ENCODE measurements around the gene FHAD1. TPM values are rescaled to one million over a fixed set of nuclear protein-coding genes. Genes with fewer than 3 reads are reported as not detected.
"Not testable (repeated sequence)": the region's sequence is repeated elsewhere in the genome, so short reads cannot be mapped to it uniquely, and the experiment has no call there.

The FHAD1 gene
- total RNA-seq, 1 donor from 2014 or later = not detected

DNA sequence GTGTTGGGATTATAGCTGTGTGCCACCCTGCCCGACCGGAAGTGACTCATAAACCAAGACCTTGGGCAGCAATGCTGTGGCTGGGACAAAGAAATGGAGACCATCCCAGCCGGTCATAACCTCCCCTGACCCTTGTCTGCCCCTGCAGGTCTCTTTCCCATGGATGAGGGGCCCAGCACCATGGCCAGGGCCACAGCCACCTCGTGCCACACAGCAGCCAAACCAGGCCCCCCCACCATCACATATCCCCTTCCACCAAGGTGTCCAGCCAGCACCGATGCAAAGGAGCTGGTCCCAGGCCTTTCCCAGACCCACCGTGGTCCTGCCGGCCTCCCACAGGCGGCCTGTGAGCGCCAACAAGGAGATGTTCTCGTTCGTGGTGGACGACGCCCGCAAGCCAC, 42.2 kb downstream of the FHAD1 start:
- no peaks in the 10 kb centered on the region for H3K9me3 ChIP-seq
- no peak for DNase-seq (ENCODE audit: extremely low spot score in 2 of 2)
- intact Hi-C loops (cut with DNase I) = no loop called here
- no peaks in the 10 kb centered on the region for H3K4me1 ChIP-seq
- TF ChIP-seq POLR2A (IDR thresholded peaks at IDR 0.05) (no peak), POLR2AphosphoS5 (IDR thresholded peaks at IDR 0.05; ENCODE audit: insufficient read depth in 1 of 2, low read depth in 1 of 2) (no peak)
- TF ChIP-seq, protein P1, sequence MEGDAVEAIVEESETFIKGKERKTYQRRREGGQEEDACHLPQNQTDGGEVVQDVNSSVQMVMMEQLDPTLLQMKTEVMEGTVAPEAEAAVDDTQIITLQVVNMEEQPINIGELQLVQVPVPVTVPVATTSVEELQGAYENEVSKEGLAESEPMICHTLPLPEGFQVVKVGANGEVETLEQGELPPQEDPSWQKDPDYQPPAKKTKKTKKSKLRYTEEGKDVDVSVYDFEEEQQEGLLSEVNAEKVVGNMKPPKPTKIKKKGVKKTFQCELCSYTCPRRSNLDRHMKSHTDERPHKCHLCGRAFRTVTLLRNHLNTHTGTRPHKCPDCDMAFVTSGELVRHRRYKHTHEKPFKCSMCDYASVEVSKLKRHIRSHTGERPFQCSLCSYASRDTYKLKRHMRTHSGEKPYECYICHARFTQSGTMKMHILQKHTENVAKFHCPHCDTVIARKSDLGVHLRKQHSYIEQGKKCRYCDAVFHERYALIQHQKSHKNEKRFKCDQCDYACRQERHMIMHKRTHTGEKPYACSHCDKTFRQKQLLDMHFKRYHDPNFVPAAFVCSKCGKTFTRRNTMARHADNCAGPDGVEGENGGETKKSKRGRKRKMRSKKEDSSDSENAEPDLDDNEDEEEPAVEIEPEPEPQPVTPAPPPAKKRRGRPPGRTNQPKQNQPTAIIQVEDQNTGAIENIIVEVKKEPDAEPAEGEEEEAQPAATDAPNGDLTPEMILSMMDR (IDR thresholded peaks at IDR 0.05) = no peak
- no peaks in the 10 kb centered on the region for H3K36me3 ChIP-seq
- H3K27ac ChIP-seq = no peak overlapping the region
- no peak overlapping the region for H3K4me3 ChIP-seq
- H3K27me3 ChIP-seq = no peaks in the 10 kb centered on the region

DNA sequence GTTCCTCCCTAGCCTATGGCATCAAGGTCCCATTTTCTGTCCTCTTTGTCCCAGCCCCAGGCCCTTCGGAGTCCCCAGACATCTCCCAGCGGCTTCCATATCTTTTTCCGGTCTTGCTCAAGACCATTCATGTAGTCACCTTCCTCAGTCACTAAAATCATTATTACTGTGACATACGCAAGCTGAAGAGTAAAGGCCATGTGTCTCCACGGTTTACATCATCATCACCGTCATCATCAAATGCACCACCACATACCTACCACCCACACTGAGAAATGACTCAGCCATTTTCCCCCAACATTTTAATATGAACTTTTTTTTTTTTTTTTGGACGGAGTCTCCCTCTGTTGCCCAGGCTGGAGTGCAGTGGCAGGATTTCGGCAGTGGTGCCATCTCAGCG, 43.4 kb downstream of the FHAD1 start:
- Histone ChIP-seq H3K27me3 (no peaks in the 10 kb centered on the region), H3K4me3 (no peak overlapping the region), H3K9me3 (no peaks in the 10 kb centered on the region), H3K36me3 (no peaks in the 10 kb centered on the region), H3K4me1 (no peaks in the 10 kb centered on the region), H3K27ac (no peak overlapping the region)
- DNase-seq (ENCODE audit: extremely low spot score in 2 of 2) = no peak
- TF ChIP-seq, protein P1 (IDR thresholded peaks at IDR 0.05) = no peak
- intact Hi-C loops (cut with DNase I) = no loop called here

DNA sequence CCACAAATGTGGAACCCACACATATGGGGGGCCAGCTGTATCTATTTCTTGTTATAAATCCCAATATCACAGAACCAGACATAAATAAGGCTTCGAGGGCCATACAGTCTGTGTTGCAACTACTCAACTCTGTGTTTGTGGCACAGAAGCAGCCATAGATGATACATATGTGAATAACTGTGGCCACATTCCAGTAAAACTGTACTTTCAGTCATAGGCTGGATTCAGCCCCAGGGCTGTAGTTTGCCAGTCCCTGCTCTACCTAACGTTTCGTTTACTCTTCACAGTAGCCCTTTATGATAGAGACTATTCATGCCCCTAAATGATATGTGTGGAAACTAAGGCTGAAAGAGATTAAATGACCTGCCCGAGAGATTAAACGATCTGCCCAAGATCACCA, 48.7 kb downstream of the FHAD1 start:
- intact Hi-C loops (cut with DNase I) = no loop called here
- no peak overlapping the region for H3K4me3 ChIP-seq
- no peak overlapping the region for H3K27ac ChIP-seq
- TF ChIP-seq, protein P1 (IDR thresholded peaks at IDR 0.05) = no peak
- TF ChIP-seq POLR2AphosphoS5 (IDR thresholded peaks at IDR 0.05; ENCODE audit: insufficient read depth in 1 of 2, low read depth in 1 of 2) = no peak
- no peak for TF ChIP-seq POLR2A (IDR thresholded peaks at IDR 0.05)
- no peaks in the 10 kb centered on the region for H3K4me1 ChIP-seq
- H3K9me3 ChIP-seq = no peaks in the 10 kb centered on the region
- no peaks in the 10 kb centered on the region for H3K27me3 ChIP-seq
- H3K36me3 ChIP-seq = no peaks in the 10 kb centered on the region
- no peak for DNase-seq (ENCODE audit: extremely low spot score in 2 of 2)

DNA sequence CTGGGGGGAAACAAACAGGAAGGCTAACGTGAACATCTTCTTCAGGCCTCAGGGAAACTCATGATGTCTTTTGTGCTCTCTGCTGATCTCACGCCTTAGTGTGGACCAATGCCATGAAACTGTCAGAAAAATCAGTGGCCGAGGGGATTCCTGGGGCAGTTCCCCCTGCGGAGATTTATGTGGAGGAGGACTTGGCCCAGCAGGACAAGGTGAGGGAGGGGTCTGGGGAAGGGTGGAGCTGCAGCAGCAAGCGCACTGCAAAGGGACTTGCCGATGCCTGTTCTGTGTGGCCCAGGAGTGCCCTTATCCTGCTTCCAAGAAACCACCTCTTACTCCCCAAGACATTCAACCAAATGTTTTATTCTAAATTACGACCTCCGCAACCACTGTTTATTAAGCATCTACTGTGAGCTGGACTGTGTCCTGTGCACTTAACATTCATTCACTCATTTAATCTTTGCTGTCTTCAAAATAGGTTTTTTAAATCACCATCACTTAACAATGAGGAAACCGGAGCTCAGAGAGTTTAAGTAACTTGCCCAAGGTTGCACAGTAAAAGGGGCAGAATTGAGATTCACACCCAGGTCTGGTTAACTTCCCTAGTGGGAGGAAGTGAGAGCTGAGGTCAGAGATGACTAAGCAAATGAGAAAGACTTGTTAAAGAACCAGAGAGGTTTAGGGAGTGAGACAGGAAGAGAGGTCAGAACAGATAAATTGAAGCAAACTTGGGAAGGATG, 49.7 kb downstream of the FHAD1 start:
- intact Hi-C loops (cut with DNase I) = no loop called here
- H3K9me3 ChIP-seq = no peaks in the 10 kb centered on the region
- no peaks in the 10 kb centered on the region for H3K4me1 ChIP-seq
- no peaks in the 10 kb centered on the region for H3K36me3 ChIP-seq
- TF ChIP-seq POLR2AphosphoS5 (IDR thresholded peaks at IDR 0.05; ENCODE audit: insufficient read depth in 1 of 2, low read depth in 1 of 2) (no peak), POLR2A (IDR thresholded peaks at IDR 0.05) (no peak)
- TF ChIP-seq, protein P1 (IDR thresholded peaks at IDR 0.05) = no peak
- no peak overlapping the region for H3K27ac ChIP-seq
- DNase-seq (ENCODE audit: extremely low spot score in 2 of 2) = no peak
- no peak overlapping the region for H3K4me3 ChIP-seq
- H3K27me3 ChIP-seq = no peaks in the 10 kb centered on the region

DNA sequence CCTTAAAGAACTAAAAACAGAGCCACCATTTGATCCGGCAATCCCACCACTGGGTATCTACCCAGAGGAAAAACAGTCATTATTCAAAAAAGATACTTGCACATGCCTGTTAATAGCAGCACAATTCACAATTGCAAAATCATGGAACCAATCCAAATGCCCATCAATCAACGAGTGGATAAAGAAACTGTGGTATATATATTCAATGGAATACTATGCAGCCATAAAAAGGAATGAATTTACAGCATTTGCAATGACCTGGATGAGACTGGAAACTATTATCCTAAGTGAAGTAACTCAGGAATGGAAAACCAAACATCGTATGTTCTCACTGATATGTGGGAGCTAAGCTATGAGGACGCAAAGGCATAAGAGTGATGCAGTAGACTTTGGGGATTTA, 51.0 kb downstream of the FHAD1 start:
- H3K27ac ChIP-seq; H3K36me3 ChIP-seq; DNase-seq (ENCODE audit: extremely low spot score in 2 of 2); H3K4me3 ChIP-seq; H3K9me3 ChIP-seq; intact Hi-C loops (cut with DNase I); H3K4me1 ChIP-seq; H3K27me3 ChIP-seq: not testable (repeated sequence)
